Femur (tissue), 1 donor: ENCODE measurements around the gene JAK3.
A peak's percentile ranks its signal among the peaks of the same experiment; 100 is the strongest.

ENCODE experiments used
- DNase-seq: peaks from one replicate; pipeline ENCODE4 v3.0.0-alpha.2; 2017

Gene JAK3

GRCh38 chr19:17865364-17866311 lies 17.9 kb upstream of the JAK3 start:
- no peak for DNase-seq

GRCh38 chr19:17863520-17864182 lies 15.9 kb upstream of the JAK3 start:
- no peak for DNase-seq

- DNase-seq: no peak
These were observed 15.1 kb upstream of the JAK3 start for GRCh38 chr19:17862711-17863519.

- DNase-seq: no peak
These were observed 14.0 kb upstream of the JAK3 start for GRCh38 chr19:17861542-17862402.

- no peak for DNase-seq
These were observed 13.2 kb upstream of the JAK3 start for GRCh38 chr19:17860993-17861360.

GRCh38 chr19:17860331-17860992 lies 12.7 kb upstream of the JAK3 start:
- no peak for DNase-seq

GRCh38 chr19:17859533-17860330 lies 11.9 kb upstream of the JAK3 start, which contains the start of gene RPL18A:
Gene RPL18A, plus strand, starts transcription at chr19:17859910. Its CDS starts 47 bp downstream, at chr19:17859957.
- peak; percentile 100 for DNase-seq

- peak; percentile 90 for DNase-seq
These were observed 7.7 kb upstream of the JAK3 start for GRCh38 chr19:17855280-17856152.

- DNase-seq: no peak
These were observed 6.3 kb upstream of the JAK3 start for GRCh38 chr19:17854061-17854460.

GRCh38 chr19:17848595-17849292 lies 962 bp upstream of the JAK3 start:
- DNase-seq: no peak

GRCh38 chr19:17846146-17846545 lies 1.6 kb downstream of the JAK3 start:
- DNase-seq: no peak

GRCh38 chr19:17843908-17844490 lies 3.8 kb downstream of the JAK3 start:
- DNase-seq: no peak

GRCh38 chr19:17843292-17843827 lies 4.4 kb downstream of the JAK3 start:
- no peak for DNase-seq

GRCh38 chr19:17842663-17843291 lies 5.0 kb downstream of the JAK3 start:
- no peak for DNase-seq

- DNase-seq: peak; percentile 92
These were observed 5.7 kb downstream of the JAK3 start for GRCh38 chr19:17841810-17842662.

- DNase-seq: no peak
These were observed 6.4 kb downstream of the JAK3 start for GRCh38 chr19:17841371-17841809.

- no peak for DNase-seq
These were observed 7.8 kb downstream of the JAK3 start for GRCh38 chr19:17840019-17840418.
